ENCODE data around the gene SLF1.

GRCh38 chr5:94693845-94694370 lies 75.4 kb downstream of the SLF1 start:
- TF ChIP-seq POLR2A (IDR thresholded peaks at IDR 0.05; ENCODE audit: extremely low read depth, insufficient read length) = no peak
- no peak for TF ChIP-seq CTCF (IDR thresholded peaks at IDR 0.05; ENCODE audit: low read depth, low read length)
- no peak for TF ChIP-seq MAX (IDR thresholded peaks at IDR 0.05; ENCODE audit: low read depth, low read length)
- no peak for TF ChIP-seq MYC (IDR thresholded peaks at IDR 0.05; ENCODE audit: low read depth, low read length)

All from NB4 (cell line).